GM18511 (cell line): ENCODE results near the gene NOB1.

Experiments
- ATAC-seq: cut with Tn5 transposase; IDR thresholded peaks from one replicate; pipeline ENCODE4 v1.9.1; 2021; ENCODE audit warnings: mild to moderate bottlenecking, moderate library complexity; ENCODE audit not compliant: unreplicated experiment

NOB1 gene

DNA sequence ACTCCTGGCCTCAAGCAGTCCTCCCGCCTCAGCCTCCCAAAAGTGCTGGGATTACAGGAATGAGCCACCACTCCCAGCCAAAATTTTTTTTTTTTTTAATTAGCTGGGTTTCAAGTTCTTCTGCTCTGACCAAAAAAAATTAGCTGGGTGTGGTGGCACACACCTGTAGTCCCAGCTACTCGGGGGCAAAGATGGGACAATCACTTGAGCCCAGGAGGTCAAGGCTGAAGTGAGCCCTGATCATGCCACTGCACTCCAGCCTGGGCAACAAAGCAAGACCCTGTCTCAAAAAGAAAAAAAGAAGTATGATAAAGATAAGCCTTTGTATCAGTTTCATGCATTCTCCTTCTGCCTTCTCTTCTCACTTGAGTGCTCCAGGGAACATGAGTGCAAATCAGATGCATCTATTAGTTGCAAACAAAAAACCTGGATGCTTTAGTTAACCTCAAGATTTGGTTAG, 30.3 kb downstream of the NOB1 start:
- no peak for ATAC-seq

DNA sequence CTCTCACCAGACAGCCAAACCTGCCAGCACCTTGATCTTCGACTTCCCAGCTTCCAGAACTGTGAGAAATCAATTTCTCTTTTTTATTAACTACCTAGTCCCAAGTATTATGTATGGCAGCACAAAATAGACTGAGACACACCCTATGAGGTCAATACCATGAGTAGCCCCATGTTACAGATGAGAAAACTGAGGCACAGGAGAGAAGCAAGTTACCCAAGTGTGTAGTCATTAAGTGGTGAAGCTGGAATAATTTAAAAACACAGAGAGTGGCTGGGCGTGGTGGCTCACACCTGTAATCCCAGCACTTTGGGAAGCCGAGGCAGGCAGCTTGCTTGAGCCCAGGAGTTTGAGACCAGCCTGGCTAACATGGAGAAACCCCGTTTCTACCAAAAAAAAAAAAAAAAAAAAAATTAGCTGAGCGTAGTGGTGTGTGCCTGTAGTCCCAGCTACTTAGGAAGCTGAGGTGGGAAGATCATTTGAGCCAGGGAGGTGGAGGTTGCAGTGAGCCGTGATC, 33.2 kb downstream of the NOB1 start:
- no peak for ATAC-seq

DNA sequence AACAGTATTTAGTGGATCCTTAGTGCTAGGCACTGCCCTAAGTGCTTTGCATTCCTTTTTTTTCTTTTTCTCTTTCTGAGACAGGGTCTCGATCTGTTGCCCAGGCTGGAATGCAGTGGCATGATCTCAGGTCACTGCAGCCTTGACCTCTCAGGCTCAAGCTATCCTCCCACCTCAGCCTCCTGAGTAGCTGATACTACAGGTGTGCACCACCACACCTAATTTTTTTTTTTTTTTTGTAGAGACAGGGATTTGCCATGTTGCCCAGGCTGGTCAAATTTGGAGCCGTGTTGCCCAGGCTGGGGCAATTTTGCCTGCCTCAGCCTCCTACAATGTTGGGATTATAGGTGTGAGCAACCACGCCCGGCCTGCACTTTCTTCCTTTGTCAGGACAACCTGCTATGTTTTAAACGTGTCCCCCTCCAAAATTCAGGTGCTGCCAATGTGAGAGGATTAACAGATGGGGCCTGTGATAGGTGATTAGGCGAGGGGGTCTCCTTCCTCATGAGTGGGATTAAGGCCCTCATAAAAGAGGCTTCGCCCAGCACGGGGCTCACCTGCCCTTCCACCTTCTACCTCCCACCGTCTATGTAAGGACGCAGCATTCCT, 33.8 kb downstream of the NOB1 start:
- ATAC-seq, result no peak

DNA sequence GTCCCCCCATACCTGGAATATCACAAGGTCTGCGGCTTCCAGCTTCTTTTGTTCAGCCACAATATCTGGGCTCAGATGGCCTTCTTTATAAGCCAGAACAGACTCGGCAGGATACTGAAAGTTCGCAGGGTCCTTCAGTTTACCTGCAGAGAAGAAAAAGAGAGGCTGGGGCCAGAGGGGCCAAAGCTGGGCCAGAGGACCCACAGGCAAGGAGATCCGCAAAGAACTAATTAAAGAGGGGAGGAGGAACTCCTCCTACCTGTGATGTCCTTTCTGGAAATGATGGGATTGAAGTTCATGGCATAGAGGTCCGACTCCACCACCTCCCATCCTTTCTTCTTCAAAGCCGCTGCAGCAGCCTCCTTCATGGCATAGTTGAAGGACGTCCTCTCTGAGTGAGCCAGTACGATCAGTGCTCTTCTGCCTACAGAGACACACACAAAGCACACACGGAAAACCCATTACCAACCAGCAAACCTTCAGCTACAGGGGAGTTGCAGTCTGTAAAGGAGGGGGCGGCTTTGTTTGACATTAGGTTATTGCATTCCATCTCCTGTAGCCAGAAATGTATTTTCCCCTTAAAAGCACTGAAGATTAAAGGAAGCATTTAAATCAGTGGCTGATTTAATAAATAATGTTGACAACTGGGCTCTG, 36.5 kb downstream of the NOB1 start:
- ATAC-seq, result no peak

DNA sequence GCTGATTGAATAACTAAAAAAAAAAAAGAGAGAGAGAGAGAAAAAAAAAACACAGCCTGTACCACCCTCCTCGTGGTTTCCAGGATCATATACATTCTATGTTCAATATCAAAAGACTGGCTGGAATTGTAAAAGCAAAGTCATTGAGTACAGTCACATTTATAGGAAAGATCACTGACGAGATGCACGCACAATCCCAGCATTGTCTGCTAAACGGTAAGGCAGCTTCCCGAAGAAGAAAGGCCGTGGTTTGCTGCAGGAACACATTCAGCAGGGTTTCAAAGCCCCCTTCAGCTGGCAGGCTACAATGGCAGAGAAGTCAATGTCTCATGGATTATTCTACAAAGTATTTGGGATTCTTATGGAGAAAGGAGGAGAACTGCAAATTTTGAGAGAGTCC, 37.7 kb downstream of the NOB1 start:
- no peak for ATAC-seq

DNA sequence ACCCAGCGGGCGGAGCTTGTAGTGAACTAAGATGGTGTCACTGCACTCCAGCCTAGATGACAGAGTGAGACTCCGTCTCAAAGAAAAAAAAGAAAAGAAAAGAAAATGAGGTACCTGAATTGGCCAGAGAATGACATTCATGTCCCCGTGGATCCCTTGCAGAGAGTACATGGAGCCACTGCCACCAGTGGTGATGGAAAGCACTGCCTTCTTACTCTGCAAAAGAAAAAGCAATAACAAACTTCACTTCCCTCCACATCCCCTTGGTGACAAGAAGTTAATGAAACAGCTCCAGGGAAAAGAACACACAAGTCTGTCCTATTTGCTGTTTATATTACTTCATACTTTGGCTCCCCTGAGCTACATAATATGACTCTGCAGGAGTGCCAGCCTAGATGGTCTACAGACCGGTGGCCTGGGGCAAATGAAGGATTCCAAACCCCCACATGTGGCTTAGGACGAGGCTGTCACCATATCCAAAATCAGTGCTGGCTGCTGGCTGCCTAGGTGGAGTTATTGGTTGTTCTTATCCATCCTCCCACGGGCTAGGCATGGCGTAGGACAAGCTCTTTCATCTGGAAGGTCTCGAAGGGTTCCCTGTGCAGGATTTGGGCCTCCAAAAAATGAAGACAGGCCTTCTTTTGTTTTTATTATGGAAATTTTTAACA, 41.7 kb downstream of the NOB1 start:
- no peak for ATAC-seq

DNA sequence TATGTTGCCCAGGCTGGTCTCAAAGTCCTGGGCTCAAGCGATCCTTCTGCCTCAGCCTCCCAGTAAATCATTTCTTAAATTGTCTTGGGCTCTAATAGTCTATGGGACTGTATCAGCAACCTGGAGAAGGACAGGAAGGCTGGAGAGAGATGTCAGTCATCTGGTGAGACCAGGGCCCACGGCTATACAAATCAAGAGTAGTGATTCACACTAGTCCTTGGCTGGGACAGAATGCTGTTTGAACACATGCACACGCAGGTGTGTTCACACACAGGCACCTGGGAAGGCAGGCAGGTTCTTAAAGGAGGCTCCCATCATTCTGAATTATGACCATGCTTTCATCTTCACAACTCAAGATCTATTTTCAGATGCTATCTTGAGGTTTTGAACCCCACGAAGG, 42.4 kb downstream of the NOB1 start:
- ATAC-seq, result no peak

DNA sequence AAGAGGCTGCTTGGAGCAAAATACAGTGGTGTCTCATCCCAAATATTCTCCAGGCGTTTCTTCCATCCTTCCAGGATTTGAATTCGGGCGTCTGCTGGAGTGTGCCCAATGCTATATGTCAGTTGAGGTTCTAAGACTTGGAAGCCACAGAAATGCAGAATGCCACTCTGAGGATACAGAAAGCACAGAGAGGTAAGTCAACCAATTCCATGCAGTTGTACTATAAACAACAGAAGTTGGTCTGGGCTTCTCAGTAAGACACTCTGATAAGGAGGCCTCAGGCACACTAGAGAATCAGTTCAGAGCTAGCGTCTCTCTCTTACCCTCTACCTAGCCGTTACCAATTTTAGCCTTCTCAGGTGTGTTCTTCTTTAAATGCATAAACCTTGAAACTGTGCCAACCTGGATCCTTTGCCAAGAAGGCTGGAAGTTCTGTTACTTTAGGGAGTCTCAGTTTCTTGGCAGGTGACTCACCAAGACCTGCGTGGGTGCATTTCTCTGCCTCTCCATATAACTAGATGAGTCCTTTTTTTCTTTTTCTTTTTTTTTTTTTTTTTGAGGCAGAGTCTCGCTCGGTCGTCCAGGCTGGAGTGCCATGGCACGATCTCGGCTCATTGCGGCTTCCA, 43.5 kb downstream of the NOB1 start:
- ATAC-seq, result no peak

DNA sequence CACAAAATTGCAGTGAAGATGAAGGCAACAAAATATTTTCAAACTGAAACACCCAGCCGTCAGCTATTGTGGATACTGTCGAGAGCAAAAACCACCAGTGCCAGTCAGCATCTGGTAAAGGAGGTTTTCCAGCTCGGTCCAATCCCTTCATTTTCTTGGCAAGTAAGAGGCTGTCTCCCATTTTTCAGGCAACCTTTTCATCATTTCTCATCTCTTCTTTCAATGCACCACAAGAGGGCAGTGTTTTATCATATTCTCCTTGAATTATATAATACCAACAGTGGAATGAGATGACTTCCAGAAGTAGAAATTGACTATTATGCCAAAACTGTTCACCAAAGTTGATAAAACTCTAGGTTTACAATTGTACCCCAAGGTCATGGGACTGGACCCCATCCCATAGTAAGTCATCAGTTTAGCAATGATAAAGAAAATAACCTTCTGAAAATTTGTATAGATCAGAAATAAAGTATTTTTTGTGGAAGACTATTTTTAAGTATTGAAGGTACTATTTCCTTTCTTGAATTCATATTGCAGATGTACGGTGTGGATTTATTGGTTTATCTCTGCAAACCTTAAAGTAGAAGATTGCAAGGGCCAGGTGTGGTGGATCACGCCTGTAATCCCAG, 45.2 kb downstream of the NOB1 start:
- ATAC-seq, result no peak

DNA sequence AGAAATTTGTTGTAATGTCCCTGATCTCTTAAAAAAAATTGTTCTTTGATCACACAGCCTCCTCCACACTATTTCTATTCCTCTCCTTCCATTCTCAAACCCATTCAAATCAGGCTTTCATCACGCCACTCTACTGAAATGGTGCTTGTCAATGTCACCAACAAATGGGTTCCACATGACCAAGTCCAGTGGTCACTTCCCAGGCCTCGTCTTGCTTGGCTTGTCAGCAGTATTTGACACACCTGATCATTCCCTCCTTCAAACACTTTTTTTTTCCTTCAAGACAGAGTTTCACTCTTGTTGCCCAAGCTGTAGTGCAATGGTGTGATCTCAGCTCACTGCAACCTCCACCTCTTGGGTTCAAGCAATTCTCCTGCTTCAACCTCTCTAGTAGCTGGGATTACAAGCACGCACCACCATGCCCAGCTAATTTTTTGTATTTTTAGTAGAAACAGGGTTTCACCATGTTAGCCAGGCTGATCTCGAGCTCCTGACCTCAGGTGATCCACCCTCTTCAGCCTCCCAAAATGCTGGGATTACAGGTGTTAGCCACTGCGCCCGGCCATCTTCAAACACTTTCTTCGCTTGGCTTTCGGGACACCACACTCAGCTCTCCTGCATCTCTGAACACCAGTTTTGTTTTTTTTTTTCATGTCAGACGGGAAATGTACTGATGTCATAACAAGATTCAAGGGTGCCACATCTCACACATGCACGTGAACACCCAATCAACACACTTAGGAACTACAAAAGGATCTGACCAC, 46.6 kb downstream of the NOB1 start:
- ATAC-seq, result no peak

DNA sequence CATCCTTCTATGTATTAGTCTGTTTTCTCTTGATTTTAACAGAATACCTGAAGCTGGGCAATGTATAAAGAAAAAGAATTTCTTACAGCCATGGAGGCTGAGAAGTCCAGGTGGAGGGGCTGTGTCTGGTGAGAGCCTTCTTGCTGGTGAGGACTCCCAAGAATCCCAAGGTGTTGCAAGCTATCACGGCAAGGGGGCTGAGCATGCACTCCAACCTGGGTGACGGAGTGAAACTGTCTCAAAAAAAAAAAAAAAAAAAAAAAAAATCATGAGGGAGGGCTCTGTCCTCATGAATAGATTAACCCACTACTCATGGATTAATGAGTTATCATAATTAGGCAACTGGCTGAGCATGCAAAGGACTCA, 47.8 kb downstream of the NOB1 start:
- no peak for ATAC-seq

DNA sequence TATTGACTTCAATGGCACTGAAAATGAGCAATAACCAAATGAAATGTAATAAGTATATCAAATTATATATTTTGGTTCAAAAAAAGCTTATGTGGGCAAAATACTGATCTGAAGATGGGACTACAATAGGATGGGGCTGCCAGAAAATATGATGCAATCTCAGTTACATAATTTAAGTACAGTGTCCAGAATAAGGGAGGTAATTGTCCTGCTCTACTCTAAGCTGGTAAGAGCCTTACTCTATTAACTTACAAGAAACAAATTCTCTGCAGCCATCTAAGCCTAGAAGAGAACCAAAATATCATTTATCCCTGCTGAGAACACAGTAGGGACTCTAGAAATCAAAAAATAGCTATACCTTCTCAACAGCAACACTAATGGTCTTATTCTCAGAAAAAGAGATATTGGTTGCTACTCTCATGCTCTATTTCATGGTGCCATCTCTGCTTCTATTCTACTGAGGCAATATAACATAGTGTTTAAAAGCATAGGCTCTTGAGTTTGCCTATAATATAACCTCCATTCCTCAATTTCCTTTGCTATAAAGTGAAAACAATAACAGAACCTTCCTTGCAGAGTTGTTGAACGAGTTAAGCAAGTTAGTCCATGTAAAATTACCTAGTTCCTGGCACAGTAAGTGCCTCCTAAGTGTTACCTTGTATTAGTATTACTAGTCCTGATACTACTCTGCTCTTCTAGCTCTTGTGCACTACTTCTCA, 48.3 kb downstream of the NOB1 start:
- ATAC-seq, result no peak

DNA sequence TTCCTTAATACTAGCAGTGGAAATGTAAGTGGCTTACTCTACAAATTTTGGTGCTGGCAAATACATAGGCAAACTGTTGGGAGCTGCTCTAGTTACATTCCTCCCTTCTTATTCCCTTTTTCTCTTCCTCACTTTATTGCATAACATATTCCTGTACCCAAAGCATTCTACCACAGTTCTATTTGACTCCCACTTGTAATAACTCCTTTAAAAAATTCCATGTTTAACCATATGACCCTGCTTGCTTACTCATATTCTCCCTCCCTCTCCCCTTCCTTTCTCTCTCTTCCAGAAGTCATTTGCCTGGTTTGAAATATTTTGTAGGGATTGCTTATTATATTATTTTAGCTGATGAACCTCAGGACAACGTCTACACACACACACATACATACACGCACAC, 51.1 kb downstream of the NOB1 start:
- ATAC-seq, result no peak

DNA sequence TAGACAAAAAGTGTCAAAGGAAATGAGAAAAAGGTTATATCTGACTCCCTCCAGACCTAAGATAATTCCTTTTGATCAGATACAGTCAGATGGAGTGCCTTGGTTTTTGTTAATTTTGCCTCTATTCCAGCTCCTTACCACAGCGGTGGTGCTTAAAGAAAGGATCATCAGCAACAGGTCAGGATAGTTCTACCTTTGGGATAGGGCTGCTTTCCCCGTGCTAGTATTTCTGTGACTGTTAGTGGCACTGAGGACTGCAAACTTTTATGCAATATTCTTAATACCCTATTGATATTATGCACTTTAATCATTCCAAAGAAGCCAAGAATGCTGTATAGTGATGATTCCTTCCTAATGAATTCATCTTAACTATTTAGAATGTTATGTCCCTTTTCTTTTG, 52.9 kb downstream of the NOB1 start:
- no peak for ATAC-seq

DNA sequence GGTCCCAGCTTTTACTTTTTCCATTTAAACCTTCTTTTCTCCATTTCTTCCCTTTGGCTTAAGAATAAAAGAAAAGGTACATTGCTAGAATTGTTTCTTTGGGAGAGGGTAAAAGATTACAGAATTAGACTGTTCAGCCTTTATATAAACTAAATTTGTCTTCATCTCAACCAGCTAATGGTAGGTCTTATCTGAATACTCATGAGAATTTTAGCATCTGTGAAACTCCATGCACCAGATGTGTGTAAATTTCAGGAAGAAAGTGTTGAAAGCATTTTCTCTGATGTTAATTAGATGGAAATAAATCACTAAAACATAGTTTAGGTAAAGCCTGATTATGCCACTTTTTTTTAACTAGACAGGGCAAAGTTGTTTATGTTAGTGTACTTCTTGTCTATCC, 53.3 kb downstream of the NOB1 start:
- no peak for ATAC-seq

DNA sequence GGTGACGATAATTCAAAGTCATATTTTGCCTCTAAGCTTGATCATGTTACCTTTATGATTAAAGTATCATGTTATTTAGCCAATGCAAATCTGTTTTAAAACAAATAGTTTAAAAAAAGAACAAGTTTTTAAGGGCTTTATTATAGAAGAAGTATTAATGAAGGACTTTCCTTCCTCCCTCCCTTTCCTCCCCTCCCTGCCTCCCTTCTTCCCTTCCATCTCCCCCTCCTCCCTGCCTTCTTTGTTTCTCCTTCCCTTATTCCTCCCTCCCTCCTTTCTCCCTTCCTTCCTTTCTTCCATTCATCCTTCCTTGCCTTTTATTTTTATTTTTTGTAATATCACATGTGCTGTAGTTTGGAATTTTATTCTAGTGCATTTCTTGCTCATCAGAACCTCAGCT, 54.8 kb downstream of the NOB1 start:
- ATAC-seq, result no peak

DNA sequence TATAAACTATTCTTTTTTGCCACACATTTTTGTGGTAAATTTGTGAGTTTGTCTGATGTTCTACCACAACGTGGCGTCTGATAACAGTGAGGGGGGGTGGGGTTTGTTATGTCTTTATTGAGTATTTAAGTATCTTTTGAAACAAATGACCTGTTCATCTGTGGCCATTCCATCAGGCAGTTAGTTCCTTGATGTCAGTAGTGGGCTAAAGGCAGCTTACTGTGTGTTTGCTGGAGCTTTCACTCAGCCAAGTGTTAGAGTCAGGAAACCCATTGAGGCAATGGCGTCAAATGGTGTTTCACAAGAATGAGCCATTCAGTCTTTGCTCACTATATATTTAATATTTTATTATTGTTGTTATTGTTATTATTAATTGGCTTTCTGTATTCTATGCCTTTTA, 56.3 kb downstream of the NOB1 start:
- ATAC-seq, result no peak

DNA sequence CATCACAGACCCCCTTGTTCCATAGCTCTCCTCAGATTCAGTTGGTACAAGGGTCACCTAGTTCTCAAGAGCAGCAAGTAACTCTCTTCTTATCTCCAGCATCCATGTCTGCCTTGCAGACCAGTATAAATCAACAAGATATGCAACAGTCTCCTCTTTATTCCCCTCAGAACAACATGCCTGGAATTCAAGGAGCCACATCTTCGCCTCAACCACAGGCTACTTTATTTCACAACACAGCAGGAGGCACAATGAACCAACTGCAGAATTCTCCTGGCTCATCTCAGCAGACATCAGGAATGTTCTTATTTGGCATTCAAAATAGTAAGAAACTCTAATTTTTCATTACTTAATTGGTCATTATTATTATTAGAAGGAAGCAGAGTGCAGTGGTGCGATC, 60.8 kb downstream of the NOB1 start:
- no peak for ATAC-seq

DNA sequence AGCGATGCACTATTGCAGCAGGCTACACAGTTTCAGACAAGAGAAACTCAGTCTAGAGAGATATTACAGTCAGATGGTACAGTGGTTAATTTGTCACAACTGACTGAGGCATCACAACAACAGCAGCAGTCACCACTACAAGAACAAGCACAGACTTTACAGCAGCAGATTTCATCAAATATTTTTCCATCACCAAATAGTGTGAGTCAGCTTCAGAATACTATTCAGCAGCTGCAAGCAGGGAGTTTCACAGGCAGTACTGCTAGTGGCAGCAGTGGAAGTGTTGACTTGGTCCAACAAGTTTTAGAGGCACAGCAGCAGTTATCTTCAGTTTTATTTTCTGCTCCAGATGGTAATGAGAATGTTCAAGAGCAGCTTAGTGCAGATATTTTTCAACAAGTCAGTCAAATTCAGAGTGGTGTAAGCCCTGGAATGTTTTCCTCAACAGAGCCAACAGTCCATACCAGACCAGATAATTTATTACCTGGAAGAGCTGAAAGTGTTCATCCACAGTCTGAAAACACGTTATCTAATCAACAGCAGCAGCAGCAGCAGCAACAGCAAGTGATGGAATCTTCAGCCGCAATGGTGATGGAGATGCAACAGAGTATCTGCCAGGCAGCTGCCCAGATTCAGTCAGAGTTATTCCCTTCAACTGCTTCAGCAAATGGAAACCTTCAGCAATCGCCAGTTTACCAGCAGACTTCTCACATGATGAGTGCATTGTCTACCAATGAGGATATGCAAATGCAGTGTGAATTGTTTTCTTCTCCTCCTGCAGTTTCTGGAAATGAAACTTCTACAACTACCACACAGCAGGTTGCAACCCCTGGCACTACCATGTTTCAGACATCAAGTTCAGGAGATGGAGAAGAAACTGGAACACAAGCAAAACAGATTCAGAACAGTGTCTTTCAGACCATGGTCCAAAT, 62.5 kb downstream of the NOB1 start:
- no peak for ATAC-seq
